Right lobe of liver (tissue), 4 donors: ENCODE measurements around the gene IQCB1.

Experiments
- POLR2A ChIP-seq: fragments of 450-650 bp; IDR thresholded peaks from one replicate; pipeline ENCODE4 v1.6.1; 2017; ENCODE audit warnings: antibody characterized with exemption, mild to moderate bottlenecking
- TF ChIP-seq, protein P1 (sequence below), 4 donors: fragments of 200-600 bp in 3 of 4; fragments of 450-650 bp in 1 of 4; IDR thresholded peaks; one replicate each; pipeline versions ENCODE4 v1.5.1 to v1.8.0; 2016 to 2022; ENCODE audit warnings: antibody characterized with exemption in 4 of 4, mild to moderate bottlenecking in 2 of 4
- donor health status: DM: no; HTN: no; CAD: no.
- donor health status: DM: no; HTN: no; CAD: no.
- donor health status: DM: no; HTN: yes; CAD: no.

DNA sequence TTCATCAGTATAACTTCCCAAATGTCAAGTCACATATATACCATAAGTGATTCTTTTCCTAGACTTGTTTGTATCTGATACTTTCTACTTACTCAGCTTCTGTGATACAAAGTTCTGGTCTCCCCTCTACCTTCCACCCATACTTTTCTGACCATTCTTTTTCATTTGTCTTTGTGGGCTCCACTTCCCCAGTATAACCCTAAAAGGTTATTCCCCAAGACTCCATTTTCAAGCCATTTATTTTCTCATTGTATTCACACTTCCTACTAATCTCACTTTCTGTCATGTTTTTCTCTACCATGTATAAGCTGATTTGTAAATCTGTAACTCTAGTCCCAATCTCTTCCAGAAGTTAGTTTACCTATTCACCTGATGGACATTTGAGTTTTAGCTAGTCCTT, 34.0 kb downstream of the IQCB1 start:
- TF ChIP-seq, protein P1, sequence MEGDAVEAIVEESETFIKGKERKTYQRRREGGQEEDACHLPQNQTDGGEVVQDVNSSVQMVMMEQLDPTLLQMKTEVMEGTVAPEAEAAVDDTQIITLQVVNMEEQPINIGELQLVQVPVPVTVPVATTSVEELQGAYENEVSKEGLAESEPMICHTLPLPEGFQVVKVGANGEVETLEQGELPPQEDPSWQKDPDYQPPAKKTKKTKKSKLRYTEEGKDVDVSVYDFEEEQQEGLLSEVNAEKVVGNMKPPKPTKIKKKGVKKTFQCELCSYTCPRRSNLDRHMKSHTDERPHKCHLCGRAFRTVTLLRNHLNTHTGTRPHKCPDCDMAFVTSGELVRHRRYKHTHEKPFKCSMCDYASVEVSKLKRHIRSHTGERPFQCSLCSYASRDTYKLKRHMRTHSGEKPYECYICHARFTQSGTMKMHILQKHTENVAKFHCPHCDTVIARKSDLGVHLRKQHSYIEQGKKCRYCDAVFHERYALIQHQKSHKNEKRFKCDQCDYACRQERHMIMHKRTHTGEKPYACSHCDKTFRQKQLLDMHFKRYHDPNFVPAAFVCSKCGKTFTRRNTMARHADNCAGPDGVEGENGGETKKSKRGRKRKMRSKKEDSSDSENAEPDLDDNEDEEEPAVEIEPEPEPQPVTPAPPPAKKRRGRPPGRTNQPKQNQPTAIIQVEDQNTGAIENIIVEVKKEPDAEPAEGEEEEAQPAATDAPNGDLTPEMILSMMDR (IDR thresholded peaks at IDR 0.05), result no peak
- no peak for TF ChIP-seq POLR2A
